GM18867 (cell line): ENCODE results near the gene ZFYVE27.

Source experiments
- ATAC-seq: cut with Tn5 transposase; IDR thresholded peaks from one replicate; pipeline ENCODE4 v1.9.1; 2021; ENCODE audit warnings: mild to moderate bottlenecking, moderate library complexity; ENCODE audit not compliant: unreplicated experiment

Gene ZFYVE27

DNA sequence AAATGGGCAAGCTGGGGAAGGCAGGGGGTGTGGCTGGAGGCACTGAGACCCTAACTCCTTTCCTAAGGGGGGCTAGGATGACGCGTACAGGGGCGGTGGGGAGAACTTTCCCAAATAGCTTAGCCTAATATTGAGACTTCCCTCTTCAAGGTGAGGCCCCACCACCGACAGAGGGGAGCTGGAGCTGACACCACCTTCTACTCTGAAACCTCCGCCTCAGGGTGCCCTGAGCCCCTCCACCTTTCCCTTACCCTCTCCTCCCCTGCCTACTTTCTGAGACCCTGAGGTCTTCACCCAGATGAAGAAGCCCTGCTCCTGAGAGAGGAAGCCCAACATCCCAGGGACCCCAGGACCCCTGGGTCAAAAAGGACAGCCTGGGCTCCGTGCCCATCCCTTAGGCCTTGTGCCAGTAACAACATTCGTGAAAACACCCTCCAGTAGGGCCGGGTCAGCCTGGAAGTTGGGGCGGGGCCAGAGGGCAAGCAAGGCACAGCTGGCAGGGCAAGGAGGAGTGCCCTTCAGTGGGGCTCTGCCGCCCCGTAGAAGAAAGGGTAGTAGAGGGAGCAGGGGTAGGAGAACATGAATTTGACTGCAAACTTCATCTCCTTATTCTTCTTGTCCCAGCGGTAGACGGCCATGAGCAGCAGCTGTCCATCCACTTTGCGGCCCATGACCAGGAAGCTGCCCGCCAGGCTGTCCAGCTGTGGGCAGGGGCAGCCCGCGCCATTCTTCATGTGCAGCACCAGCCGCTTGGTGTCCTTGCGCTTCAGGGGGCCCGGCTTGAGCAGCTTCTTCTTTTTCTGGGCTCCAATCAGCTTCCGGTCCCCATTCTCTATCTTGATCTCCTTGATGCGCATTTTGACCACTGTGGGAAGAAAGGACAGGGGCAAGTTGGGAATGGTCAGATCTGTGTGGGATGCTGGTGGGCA, 30.3 kb downstream of the ZFYVE27 start:
- no peak for ATAC-seq

DNA sequence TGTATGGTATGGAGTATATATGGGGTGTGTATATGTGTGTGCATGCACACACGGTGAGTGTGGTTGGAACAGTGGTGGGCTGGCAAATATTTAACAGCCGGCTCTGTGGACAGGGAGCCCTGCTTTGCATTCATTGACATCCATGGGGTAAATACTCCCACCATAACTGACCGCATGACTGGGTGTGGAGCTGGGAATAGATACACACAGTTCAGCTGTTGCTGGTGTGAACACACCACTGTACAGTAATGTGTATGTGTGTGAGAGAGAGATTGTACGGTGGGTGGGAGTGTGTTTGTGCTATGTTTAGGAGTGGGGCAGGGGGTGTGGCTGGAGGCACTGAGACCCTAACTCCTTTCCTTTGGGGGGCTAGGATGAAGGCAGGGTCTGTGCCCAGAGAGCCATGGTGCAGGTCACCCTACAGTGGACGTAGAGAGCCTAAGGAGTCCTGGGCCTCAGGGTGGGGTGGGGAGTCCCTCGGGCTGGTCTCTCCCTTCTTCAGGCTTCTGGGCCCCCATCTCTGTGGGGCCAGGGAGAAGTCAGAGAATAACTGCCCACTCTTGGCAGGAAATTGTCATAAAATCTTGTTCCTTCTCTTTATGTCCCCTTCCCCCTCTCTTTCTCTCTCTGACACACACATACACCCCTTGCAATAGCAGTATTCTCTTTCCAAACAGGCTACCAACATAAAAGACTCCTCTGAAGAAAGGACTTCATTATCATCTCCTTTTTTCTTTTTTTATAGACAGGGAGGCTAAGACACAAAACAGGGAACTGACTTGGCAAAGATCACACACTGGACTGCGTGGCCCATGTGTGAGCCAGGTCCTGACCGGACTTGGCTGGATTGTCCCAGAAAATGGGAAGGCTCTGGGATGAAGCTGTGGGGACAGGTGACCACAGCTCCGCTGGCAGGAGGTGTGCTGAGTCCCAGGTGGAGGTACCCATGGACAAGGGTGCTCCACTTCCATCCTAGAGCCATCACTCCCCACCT, 31.7 kb downstream of the ZFYVE27 start:
- ATAC-seq, result no peak

DNA sequence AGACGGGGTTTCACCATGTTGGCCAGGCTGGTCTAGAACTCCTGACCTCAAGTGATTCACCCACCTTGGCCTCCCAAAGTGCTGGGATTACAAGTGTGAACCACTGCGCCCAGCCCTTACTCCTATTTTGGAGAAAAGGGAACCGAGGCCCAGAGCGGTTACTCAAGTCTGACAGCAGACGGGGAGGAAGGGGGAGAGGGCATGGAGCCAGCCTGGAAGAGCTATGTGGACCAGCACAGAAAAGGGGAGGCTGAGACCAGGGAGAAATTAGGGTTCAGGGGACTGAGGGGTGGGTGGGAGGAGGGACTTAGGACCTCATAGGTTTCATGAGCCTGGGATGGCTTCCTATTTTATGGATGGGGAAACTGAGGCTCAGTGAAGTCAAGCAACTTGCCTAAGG, 33.3 kb downstream of the ZFYVE27 start:
- ATAC-seq, result no peak

DNA sequence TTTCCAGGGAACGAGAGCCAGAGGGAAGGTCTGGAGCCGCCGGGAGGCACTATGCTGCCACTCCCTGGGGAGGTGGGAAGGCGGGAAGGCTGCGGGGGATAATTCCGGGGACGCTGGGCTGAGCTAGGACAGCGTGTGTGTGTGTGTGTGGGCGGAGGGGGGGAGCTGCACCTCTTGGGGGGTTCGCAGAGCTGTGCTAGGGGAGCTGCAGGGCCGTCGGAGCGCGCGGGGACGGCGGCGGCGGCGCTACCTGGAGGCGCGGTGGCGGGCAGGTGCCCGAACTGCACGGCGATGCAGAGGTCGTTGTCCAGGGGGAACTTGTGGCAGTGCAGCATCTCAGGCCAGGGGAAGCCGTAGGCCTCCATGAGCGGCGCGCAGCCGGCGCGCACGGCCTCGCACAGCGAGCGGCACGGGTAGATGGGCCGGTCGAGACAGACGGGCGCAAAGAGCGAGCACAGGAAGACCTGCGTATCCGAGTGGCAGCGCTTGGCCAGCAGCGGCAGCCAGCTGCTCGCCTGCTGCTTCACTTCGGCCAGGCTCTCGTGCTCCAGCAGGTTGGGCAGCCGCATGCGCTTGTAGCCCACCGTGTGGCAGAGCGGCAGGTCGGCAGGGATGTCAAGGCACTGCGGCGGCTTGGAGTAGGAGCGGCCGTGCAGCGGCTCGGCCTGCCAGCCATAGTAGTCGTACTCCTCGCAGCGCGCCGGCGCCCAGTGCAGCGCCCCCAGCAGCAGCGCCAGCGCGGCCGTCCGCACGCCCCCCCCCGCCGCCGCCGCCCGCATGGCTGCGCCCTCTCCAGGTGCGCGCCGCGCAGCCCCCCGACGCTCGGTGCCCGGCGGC, 34.3 kb downstream of the ZFYVE27 start:
- ATAC-seq, result no peak

DNA sequence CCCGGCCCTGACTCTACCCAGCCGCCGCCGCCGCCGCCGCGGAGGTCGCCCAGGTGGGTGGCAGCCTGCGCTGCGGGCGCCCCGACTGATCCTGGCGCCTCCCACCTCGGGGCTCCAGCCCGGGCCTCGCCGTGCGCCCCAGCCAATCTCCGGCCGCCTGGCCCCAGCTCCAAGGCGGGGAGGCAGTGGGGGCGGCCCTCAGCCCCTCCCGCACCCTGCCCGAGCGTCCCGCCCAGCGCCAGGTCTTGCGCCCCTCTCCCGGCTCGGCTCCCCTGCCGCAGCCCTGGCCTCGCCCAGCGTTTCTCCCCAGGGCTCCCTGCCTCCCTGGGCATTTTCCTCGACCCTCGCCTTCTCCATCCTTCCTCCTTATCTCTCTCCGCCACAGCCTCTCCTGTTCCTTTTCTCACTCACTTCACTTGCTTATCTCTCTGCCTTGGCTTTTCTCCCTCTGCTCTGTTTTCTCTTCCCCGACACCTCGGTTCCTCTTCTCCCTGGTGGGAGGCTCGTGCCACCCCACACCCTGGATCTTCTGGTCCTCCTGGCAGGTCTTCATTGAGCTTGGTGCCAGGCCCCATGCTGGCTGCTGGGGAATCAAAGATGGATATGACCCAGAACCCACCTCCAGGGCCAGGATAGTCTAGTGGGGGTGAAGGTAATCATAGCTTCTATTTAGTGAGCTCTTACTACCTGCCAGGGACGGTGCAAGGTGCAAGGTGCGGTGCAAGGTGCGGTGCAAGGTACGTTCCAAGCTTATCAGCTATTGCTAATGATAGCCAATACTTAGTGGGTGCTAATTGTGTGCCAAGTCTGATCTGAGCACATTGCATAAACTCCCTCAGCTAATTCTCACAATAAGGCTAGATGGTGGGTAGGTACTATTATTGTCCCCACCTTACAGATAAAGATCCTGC, 35.2 kb downstream of the ZFYVE27 start, which contains the start of gene SFRP5:
Gene SFRP5 (minus strand): TSS at position 87 of the 911 bp plus-strand sequence. CDS start 166 bp downstream, outside the sequence.
- ATAC-seq, result no peak

DNA sequence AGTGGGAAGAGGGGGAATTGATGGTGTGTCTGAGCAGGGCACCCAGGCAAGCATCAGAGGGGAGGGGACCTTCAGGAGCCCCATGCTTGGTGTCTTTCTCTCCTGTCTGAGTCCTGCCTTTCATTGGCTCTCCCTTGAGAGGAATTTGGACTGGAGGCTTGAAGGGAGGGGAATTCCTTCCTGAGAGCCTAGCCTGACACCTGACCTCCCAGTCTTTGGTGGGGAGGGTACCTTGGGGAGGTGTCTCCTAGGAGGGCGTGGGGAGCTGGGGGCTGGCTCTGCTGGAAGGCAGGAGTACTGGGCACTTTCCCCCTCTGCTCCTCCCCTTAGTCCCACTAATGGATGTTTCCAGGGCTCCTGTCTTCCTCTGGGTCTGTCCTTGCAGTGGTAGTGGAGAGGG, 36.2 kb downstream of the ZFYVE27 start:
- no peak for ATAC-seq

DNA sequence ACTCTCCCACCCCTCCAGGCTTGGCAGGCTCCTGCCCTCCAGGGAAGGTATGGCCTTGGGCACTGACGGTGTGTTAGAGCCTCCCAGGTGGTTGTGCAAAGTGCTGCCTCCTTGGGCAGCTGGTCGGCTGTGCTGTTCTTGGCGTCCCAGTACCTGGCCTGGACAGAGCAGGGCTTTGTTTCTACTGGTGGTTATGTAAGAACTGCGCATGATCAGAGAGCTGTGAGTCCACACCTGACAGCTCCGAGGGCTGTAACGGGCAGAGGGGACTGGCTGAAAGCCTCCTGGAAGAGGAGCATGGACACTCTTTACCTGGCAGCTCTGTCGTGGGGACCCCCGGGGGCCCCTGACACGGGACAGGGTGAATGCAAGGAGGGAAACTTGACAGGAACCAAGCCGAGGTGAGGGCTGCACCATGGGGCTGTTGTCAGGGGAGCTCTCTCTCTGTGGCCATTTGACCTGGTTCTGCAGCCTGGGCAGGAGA, 37.9 kb downstream of the ZFYVE27 start:
- no peak for ATAC-seq

DNA sequence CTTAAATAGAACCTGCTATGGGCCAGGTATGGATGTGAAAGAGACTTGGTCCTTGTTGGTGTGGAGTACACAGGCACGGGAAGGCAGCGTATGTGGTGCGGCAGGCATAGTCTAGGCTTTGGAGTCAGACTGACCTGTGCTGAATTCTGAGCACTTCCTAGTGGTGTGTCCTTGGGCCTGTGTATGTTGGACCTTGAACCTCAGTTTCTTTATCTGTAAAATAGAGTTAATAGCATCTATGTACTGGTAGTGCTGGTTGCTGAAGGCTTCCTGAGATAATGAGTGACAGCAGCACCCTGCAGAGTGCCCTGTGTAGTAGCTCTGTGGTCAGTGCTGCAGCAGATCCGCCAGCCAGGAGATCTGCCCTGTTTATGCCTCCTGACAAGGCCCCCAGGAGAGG, 40.2 kb downstream of the ZFYVE27 start:
- no peak for ATAC-seq

DNA sequence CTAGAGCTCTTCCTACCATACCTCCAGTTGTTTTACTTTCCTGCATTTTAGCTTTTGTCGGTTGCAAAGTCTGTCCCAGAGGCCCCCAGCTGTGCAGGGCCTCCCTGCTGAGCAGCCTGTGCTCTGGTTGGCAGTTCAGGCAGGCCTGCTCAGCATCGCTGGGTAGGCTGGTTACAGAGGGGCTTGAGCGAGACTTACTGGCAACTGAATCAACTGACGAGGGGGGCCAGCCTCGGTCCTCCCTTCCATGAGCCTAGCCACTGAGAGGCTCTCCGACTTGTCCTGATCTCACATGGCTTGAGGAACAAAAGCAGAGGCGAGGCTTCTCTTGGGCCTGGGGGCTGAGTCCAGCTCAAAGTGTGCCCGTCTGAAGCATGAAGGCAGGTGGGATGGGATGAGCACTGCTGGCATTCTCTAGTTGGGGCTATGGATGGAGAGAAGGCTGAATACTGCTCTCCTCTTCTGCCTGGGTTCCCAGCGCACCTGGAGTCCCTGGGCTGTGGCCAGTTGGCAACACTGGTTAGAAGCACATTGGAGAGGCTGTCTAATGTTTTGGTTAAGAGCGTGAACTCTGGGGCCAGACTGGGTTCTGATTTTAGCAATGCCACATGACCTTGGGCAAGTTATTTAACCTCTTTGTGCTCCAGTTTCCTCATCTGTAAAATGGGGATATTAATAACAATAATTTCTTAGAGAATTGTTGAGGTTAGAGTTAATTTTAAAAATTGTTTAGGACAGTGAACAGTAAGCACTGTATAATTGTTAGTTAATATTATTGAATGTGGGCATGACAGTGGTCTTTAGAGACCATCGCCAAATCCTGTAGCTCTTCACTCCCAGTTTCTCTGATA, 41.7 kb downstream of the ZFYVE27 start:
- no peak for ATAC-seq

DNA sequence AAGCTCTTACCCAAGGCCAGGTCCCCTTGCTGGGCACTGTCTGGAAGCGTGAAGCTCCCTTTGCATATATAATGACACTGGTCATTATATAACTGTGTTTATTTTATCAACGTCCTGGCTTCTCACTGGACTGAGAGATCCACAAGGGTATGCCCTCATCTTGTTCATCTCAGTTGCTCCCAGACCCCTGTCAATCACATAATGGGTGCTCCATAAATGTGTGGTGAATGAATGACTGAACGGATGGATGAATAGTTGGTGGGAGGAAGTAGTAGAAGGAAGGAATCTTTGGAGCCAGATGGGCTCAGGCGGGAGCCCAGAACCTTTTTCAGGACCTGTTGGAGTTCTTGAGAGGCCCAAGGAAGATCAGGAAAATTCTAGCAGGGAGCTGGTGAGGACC, 42.6 kb downstream of the ZFYVE27 start:
- ATAC-seq, result no peak

DNA sequence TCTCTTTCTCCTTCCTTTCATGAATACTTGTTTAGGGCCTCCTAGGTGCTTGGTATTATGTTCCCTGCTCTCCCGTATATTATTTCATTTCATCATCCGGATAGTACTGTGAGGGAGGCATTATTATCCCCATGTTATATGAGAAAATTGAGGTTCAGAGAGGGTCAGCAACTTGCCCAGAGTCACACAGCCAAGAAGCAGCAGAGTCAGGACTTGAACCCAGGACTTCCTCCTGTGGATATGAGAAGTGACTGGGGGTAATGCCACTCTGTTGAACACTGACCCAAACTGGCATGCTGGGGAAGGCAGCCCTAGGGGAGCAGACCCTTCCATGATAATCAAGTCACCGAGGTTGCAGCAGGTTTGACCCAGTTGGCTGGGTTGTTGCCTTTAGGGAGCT, 43.0 kb downstream of the ZFYVE27 start:
- no peak for ATAC-seq

DNA sequence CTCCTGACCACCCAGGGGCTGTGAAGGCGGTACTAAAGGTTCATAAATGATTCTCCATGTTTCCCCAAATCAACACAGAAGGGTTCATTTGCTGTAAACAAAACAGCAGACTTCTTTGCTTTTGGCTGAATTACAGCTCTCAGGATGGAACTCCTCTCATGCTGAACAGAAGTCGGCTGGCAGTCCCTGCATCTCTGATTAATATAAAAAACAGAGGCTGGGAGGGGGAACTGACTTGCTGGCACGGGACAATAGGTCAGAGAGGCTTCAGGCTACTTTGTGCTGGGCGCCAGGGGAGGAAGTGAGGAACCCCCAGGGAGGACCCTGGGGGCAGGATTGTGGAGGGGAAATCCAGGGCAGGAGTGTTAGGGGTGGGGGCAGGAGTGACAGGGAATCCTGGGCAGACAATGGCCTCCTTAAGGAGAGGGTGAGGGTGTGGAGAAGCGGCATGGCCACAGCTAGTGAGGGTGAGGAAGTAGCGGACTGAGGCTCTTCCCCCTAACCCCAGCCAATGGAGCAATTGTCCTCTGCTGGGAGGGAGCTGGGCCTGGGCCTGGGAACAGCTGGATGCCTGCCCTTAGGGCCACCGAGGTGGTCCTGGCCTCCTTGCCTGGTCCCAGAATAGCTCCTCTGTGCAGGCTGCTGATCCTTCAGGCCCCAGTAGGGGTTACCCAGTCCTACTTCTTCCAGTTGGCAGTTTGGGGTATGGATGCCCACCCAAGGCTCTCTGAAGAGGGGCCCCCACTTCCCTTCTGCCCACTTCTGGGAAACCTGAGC, 44.1 kb downstream of the ZFYVE27 start:
- ATAC-seq, result no peak

DNA sequence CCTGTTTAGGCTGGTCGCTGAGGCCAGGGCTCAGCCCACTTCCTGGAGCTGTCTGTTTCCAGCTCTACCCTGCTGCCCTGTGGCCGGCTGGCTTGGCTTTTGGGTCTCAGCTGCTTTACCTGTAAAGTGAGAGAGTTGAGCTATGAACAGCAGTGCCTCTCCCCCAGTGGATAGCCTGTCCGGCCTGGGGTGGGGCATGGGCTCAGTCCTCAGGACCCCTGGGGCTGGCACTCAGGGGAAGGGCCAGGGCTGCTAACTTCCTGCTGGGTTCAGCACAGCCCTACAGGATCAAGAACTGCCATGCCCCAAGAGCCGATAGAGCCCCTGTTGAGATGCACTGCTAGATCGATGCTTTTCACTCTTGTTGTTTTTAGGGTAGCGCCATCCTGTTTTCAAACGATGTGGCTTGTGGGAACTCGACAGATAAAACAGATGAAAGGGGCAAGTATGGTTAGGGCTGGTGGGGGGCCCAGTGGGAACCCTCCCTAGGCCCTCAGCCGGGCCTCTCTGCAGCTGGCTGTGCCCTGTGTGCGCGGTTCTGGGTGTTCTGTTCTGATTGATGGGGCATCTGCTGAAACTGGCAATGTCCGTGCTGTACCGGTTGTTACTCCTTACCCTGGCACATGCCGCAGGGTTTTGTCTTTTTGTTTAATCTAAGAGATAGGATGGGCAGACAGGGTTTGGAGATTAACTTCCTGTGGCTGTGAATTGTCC, 44.8 kb downstream of the ZFYVE27 start:
- ATAC-seq, result no peak

DNA sequence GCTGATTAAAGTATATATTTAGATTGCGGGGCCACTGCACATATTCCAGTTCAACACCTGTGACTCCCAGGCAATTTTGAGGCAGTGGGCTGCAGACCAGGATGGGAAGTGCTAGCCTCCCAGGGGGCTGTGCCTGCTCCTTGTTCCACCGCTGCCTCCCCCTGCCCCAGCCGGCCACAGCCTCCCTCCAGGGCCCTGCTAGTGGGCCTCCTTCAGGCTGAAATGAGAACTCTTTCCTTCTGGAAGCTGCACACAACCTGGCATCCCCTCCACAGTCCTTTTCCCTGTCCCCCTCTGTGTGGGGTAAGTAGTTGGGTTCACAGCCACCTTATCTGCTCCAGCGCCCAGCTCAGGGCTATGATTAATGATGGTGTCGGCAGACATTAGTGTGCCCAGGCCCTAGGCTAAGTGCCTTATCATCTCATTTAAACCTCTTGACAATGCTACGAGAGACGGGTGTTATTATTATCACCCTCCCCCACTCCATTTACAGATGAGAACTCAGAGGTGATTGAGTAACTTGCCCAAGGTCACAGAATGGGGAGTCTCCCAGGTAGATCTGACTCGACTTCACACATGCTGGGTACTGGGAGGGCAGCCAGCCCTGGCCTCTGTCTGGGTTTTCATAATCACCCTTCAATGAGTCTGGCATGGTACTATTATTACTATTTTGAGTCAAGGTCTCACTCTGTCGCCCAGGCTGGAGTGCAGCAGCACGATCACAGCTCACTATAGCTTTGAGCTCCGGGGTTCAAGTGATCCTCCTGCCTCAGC, 45.7 kb downstream of the ZFYVE27 start:
- no peak for ATAC-seq

DNA sequence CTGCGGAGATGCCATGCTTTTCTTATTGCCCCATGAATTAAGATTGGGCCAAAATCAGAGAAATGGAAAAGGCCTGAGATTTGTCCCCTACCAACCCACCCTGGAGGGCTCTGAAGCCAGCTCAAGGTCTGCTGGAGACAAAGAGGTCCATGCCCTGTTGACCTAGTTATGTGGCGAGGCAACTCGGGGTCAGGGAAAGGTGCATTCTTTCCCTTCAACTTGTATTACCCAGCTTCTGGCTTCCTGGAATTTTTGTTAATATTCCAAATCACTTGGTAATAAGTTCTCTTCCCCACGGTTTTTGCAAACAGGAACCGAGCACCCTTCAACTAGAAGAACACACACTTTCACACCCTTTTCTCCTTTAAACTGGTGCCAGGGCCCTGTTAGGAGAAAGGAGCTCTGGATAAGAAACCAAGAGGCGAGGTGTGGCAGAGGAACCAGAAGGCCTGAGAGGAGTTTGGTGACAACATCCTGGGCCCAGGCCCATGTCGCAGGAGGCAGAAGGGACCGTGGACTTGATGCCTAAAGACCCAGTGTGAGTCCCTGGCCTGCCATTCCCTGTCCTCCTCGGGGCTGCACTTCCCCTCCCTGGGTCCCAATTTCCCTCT, 47.4 kb downstream of the ZFYVE27 start:
- ATAC-seq, result no peak

DNA sequence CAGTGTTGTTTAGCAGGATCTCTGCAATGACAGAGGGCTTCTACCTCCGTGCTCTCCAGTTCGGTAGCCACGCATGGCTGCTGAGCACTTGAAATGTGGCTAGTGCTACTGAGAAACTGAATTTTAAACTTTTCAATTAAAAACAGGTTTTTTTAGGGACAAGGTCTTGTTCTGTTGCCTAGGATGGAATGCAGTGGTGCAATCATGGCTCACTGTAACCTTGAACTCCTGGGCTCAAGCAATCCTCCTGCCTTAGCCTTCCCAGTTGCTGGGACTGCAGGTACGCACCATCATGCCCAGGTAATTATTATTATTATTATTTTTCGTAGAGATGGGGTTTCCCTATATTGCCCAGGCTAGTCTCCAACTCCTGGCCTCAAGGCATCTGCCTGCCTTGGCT, 48.3 kb downstream of the ZFYVE27 start:
- no peak for ATAC-seq
